ENCODE data around the gene ZNF644. TPM values are rescaled to one million over a fixed set of nuclear protein-coding genes. Genes with fewer than 3 reads are reported as not detected.
A peak's percentile ranks its signal among the peaks of the same experiment; 100 is the strongest.
"Not testable (repeated sequence)": the region's sequence is repeated elsewhere in the genome, so short reads cannot be mapped to it uniquely, and the experiment has no call there.

Gene ZNF644
- total and polyA plus RNA-seq, 11 donors = 15.2 to 46.6 (median 31.4) TPM

GRCh38 chr1:90940746-90941145 lies 81.1 kb downstream of the ZNF644 start:
- Histone ChIP-seq H3K27ac (no peak overlapping the region), H3K27me3 (no peaks in the 10 kb centered on the region), H3K4me1 (peaks cover 0 to 23% (median 6%) of the 10 kb centered on the region in 12 donors), H3K36me3 (peaks cover 0 to 36% (median 22%) of the 10 kb centered on the region in 9 donors), H3K4me3 (no peak overlapping the region), H3K9me3 (no peaks in the 10 kb centered on the region)
- no peak for TF ChIP-seq POLR2A (IDR thresholded peaks at IDR 0.05)
- TF ChIP-seq, protein P1, sequence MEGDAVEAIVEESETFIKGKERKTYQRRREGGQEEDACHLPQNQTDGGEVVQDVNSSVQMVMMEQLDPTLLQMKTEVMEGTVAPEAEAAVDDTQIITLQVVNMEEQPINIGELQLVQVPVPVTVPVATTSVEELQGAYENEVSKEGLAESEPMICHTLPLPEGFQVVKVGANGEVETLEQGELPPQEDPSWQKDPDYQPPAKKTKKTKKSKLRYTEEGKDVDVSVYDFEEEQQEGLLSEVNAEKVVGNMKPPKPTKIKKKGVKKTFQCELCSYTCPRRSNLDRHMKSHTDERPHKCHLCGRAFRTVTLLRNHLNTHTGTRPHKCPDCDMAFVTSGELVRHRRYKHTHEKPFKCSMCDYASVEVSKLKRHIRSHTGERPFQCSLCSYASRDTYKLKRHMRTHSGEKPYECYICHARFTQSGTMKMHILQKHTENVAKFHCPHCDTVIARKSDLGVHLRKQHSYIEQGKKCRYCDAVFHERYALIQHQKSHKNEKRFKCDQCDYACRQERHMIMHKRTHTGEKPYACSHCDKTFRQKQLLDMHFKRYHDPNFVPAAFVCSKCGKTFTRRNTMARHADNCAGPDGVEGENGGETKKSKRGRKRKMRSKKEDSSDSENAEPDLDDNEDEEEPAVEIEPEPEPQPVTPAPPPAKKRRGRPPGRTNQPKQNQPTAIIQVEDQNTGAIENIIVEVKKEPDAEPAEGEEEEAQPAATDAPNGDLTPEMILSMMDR (IDR thresholded peaks at IDR 0.05) = no peak
- 46 to 74% (median 59%) methylated on average over 2 of the region's 2 CpGs for WGBS, 4 donors
- DNase-seq (no peak), ATAC-seq (peak in 1 of 4 donors; percentile 22)
- intact Hi-C loops (cut with DNase I) = no loop called here

- no peaks in the 10 kb centered on the region for H3K9me3 ChIP-seq
- peaks cover 0 to 49% (median 26%) of the 10 kb centered on the region in 9 donors for H3K36me3 ChIP-seq
- H3K27me3 ChIP-seq = no peaks in the 10 kb centered on the region
- intact Hi-C loops (cut with DNase I) = no loop called here
- H3K4me3 ChIP-seq = no peak overlapping the region
- ATAC-seq (no peak), DNase-seq (no peak)
- H3K4me1 ChIP-seq = peaks cover 0 to 20% (median 1%) of the 10 kb centered on the region in 12 donors
- TF ChIP-seq, protein P1 (IDR thresholded peaks at IDR 0.05) = no peak
- no peak for TF ChIP-seq POLR2A (IDR thresholded peaks at IDR 0.05)
- 95 to 100% (median 99%) methylated on average over 1 of the region's 1 CpG for whole genome bisulfite sequencing, 4 donors
- H3K27ac ChIP-seq = no peak overlapping the region
Observed at GRCh38 chr1:90936731-90937130, 85.1 kb downstream of the ZNF644 start.

DNA sequence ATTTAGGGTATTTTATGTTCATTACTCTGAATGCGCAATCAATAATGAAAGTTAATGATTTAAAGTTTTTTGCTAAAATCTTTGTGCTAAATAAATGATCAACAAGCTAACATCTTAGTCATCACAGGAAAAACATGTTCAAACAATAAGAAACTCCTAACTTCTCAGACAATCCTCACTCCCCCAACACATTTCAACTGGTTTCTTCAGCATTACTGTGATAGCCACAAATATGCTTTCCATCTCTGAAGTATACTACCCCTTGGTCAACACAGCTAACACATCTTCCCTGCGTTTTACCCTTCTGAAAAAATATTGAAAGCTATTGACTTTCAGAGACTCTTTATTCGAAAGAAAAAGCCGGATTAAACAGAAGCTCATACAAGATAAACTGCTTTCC lies 85.8 kb downstream of the ZNF644 start:
- H3K36me3 ChIP-seq = peaks cover 0 to 46% (median 26%) of the 10 kb centered on the region in 9 donors
- 92 to 97% (median 95%) methylated on average over 4 of the region's 4 CpGs for WGBS, 4 donors
- H3K27me3 ChIP-seq = no peaks in the 10 kb centered on the region
- intact Hi-C loops (cut with DNase I) = no loop called here
- peaks cover 0 to 20% (median 1%) of the 10 kb centered on the region in 12 donors for H3K4me1 ChIP-seq
- no peaks in the 10 kb centered on the region for H3K9me3 ChIP-seq
- no peak for TF ChIP-seq POLR2A (IDR thresholded peaks at IDR 0.05)
- TF ChIP-seq, protein P1 (IDR thresholded peaks at IDR 0.05) = no peak
- no peak overlapping the region for H3K27ac ChIP-seq
- H3K4me3 ChIP-seq = no peak overlapping the region
- no peak for ATAC-seq
- no peak for DNase-seq

GRCh38 chr1:90928231-90928630 lies 93.6 kb downstream of the ZNF644 start:
- WGBS, 4 donors = 97 to 99% (median 99%) methylated on average over 8 of the region's 8 CpGs

GRCh38 chr1:90927674-90928073 lies 94.2 kb downstream of the ZNF644 start:
- H3K27ac ChIP-seq; H3K27me3 ChIP-seq; H3K36me3 ChIP-seq; H3K9me3 ChIP-seq; intact Hi-C loops (cut with DNase I); DNase-seq; H3K4me3 ChIP-seq; ATAC-seq: not testable (repeated sequence)
- H3K4me1 ChIP-seq = peaks cover 5 to 44% (median 32%) of the 10 kb centered on the region in 12 donors
- 97 to 99% (median 99%) methylated on average over 5 of the region's 5 CpGs for WGBS, 4 donors

More at GRCh38 chr1:90928231-90928630, 93.6 kb downstream of the ZNF644 start:
- DNase-seq; H3K9me3 ChIP-seq; intact Hi-C loops (cut with DNase I); H3K36me3 ChIP-seq; H3K27me3 ChIP-seq; H3K27ac ChIP-seq; ATAC-seq; H3K4me3 ChIP-seq: not testable (repeated sequence)
- peaks cover 5 to 38% (median 28%) of the 10 kb centered on the region in 12 donors for H3K4me1 ChIP-seq

Measured in heart left ventricle (tissue), 16 donors.